ENCODE measurements around the gene ZNF678. TPM values are rescaled to one million over a fixed set of nuclear protein-coding genes. Genes with fewer than 3 reads are reported as not detected.

ZNF678 gene
- total RNA-seq, 1 donor from 2014 or later: 5.3 TPM

DNA sequence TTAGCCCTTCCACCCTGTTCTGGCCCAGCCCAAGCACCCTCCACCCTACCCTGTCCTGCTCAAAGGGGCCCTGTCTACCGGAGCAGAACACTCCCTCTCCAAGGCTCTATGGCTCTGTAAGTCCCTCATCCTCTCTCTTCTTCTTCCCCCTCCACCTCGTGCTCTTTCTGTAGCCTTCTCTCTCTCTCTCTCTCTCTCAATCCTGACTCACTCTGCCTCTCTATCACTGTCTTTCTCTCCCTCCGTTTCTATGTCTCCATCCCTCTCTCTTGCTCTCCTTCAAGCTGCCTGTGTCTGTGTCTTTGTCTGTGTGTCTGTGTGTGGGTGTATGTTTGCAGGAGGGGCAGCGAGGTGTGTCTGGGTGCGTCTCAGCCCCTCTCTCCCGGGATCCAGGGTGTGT, 1.3 kb upstream of the ZNF678 start:
- FAIRE-seq: no peak
- Histone ChIP-seq H3K36me3 (ENCODE audit: control insufficient read depth, insufficient read depth, low read length) (no peaks in the 10 kb centered on the region), H3K4me3 (ENCODE audit: low read depth, low read length) (no peak overlapping the region), H3K27me3 (ENCODE audit: control insufficient read depth, insufficient read depth, low read length) (no peaks in the 10 kb centered on the region)
- TF ChIP-seq, protein P1, sequence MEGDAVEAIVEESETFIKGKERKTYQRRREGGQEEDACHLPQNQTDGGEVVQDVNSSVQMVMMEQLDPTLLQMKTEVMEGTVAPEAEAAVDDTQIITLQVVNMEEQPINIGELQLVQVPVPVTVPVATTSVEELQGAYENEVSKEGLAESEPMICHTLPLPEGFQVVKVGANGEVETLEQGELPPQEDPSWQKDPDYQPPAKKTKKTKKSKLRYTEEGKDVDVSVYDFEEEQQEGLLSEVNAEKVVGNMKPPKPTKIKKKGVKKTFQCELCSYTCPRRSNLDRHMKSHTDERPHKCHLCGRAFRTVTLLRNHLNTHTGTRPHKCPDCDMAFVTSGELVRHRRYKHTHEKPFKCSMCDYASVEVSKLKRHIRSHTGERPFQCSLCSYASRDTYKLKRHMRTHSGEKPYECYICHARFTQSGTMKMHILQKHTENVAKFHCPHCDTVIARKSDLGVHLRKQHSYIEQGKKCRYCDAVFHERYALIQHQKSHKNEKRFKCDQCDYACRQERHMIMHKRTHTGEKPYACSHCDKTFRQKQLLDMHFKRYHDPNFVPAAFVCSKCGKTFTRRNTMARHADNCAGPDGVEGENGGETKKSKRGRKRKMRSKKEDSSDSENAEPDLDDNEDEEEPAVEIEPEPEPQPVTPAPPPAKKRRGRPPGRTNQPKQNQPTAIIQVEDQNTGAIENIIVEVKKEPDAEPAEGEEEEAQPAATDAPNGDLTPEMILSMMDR (IDR thresholded peaks at IDR 0.05; ENCODE audit: insufficient read depth, low read length, severe bottlenecking): no peak
- DNase-seq (ENCODE audit: low read depth): no peak

DNA sequence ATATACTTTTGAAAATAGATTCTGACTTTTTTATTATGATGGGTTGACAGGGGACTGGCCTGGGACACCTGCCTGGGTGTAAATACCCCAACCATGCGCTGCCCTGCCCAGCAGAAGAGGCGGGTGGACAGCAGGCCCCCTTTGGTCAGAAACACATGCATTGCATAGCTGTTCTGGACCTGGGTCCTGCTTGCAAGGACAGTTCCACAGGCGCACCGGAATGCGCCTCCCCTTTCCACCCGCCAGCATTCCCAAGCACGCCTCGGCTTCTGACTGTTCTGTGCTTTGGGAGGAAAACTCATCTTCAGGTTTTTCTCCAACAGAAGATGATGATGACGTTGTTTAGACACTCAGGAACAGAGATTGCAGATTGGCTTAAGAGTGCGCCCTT, 428 bp upstream of the ZNF678 start:
- H3K4me3 ChIP-seq (ENCODE audit: low read depth, low read length): peak overlapping the region; percentile 51
- no peaks in the 10 kb centered on the region for H3K36me3 ChIP-seq (ENCODE audit: control insufficient read depth, insufficient read depth, low read length)
- TF ChIP-seq, protein P1 (IDR thresholded peaks at IDR 0.05; ENCODE audit: insufficient read depth, low read length, severe bottlenecking): no peak
- DNase-seq (ENCODE audit: low read depth) (no peak), FAIRE-seq (no peak)
- no peaks in the 10 kb centered on the region for H3K27me3 ChIP-seq (ENCODE audit: control insufficient read depth, insufficient read depth, low read length)

DNA sequence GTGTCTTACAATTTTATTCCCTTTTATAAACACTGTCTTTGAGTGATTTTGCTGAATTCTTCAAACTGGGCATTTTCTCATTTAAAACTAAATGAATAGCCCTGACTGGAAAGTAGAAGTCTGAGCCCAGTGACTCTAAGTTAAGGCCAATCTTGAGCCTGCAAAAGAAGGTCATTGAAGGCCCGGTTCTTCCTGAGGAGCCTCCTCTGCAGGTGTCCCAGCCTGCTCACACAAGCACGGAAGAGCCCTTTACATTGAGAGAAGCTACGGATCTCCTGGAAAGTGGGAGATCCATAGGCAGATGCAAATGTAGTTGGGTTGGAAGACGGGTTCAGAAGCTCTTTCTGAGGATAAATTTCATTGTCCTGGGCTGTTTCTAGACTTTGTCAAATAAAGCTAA, 3.9 kb downstream of the ZNF678 start:
- TF ChIP-seq, protein P1 (IDR thresholded peaks at IDR 0.05; ENCODE audit: insufficient read depth, low read length, severe bottlenecking): no peak
- Histone ChIP-seq H3K36me3 (ENCODE audit: control insufficient read depth, insufficient read depth, low read length) (no peaks in the 10 kb centered on the region), H3K4me3 (ENCODE audit: low read depth, low read length) (no peak overlapping the region), H3K27me3 (ENCODE audit: control insufficient read depth, insufficient read depth, low read length) (no peaks in the 10 kb centered on the region)
- no peak for DNase-seq (ENCODE audit: low read depth)
- FAIRE-seq: no peak

DNA sequence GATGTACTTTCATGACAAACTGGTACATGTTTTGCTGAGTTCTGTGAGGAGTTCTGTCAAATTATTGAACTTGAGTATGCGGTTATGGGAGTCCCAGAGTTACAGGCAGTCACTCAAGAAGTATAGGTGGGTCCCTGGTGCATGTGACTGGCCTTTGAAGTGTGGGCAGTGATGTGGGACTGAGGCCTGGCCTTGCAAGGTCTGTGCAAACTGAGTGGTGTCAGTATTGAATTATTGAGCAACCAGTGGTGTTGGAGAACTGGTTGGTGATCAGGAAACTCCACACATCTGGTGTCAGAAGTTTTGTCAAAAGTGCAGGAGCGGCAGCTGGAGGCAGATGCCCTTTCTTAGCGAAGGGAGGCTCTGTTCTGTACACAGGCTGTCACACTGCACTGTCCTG, 5.2 kb downstream of the ZNF678 start:
- Histone ChIP-seq H3K4me3 (ENCODE audit: low read depth, low read length) (no peak overlapping the region), H3K27me3 (ENCODE audit: control insufficient read depth, insufficient read depth, low read length) (no peaks in the 10 kb centered on the region), H3K36me3 (ENCODE audit: control insufficient read depth, insufficient read depth, low read length) (peaks cover 2% of the 10 kb centered on the region)
- DNase-seq (ENCODE audit: low read depth) (no peak), FAIRE-seq (no peak)
- TF ChIP-seq, protein P1 (IDR thresholded peaks at IDR 0.05; ENCODE audit: insufficient read depth, low read length, severe bottlenecking): no peak

GRCh38 chr1:227572752-227573151, 9.4 kb downstream of the ZNF678 start:
- no peak for FAIRE-seq
- TF ChIP-seq, protein P1 (IDR thresholded peaks at IDR 0.05; ENCODE audit: insufficient read depth, low read length, severe bottlenecking): no peak
- Histone ChIP-seq H3K27me3 (ENCODE audit: control insufficient read depth, insufficient read depth, low read length) (no peaks in the 10 kb centered on the region), H3K4me3 (ENCODE audit: low read depth, low read length) (no peak overlapping the region), H3K36me3 (ENCODE audit: control insufficient read depth, insufficient read depth, low read length) (peaks cover 2% of the 10 kb centered on the region)
- DNase-seq (ENCODE audit: low read depth): no peak

DNA sequence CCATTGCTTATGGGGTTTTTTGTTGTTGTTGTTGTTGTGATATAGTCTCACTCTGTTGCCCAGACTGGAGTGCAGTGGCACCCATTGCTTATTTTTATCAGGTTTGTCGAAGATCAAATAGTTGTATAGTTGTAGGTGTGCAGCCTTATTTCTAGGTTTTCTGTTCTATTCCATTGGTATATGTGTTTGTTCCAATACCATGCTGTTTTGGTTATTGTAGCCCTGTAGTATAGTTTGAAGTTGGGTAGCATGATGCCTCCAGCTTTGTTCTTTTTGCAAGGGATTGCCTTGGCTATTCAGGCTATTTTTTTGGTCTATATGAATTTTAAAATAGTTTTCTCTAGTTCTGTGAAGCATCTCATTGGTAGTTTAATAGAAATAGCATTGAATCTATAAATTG, 11.6 kb downstream of the ZNF678 start:
- Histone ChIP-seq H3K4me3 (ENCODE audit: low read depth, low read length) (no peak overlapping the region), H3K27me3 (ENCODE audit: control insufficient read depth, insufficient read depth, low read length) (no peaks in the 10 kb centered on the region), H3K36me3 (ENCODE audit: control insufficient read depth, insufficient read depth, low read length) (peaks cover 2% of the 10 kb centered on the region)
- FAIRE-seq (no peak), DNase-seq (ENCODE audit: low read depth) (no peak)
- TF ChIP-seq, protein P1 (IDR thresholded peaks at IDR 0.05; ENCODE audit: insufficient read depth, low read length, severe bottlenecking): no peak

Data from bronchial epithelial cell (primary cell).